Measurements from ENCODE around the gene ATP1B1. TPM values are rescaled to one million over a fixed set of nuclear protein-coding genes. Genes with fewer than 3 reads are reported as not detected.

ATP1B1 gene
- total RNA-seq, 1 experiment from 2014 or later, result 44.4 TPM

DNA sequence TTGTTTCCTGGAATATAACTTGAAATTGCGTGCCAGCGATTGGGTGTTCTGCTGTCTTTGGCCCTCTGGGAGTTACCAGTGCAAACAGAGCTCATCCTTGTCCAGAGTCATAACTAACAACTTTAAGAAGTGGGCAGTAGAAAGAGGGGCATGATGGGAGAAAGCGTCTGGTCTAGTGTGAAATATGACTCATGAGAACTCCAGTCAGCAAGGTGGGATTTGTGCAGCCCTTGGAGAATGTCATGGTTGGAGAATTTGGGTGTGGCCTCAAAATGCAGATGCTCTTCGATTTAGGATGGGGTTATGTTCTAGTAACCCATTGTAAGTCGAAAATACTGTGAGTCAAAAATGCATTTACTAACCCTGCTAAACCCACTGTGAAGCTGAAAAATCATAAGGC, 12.9 kb downstream of the ATP1B1 start:
- Mint-ChIP-seq H3K36me3 (ENCODE audit: insufficient read depth in 1 of 3, low read depth in 3 of 3) (peaks cover 10 to 40% (median 33%) of the 10 kb centered on the region in 3 experiments; a peak in 6 of 7 replicates), H3K27ac (no peak overlapping the region), H3K4me3 (no peak overlapping the region), H3K9me3 (no peaks in the 10 kb centered on the region), H3K27me3 (ENCODE audit: low read depth) (no peaks in the 10 kb centered on the region), H3K4me1 (peaks cover 13 to 14% of the 10 kb centered on the region in 2 experiments)
- TF ChIP-seq, protein P1, sequence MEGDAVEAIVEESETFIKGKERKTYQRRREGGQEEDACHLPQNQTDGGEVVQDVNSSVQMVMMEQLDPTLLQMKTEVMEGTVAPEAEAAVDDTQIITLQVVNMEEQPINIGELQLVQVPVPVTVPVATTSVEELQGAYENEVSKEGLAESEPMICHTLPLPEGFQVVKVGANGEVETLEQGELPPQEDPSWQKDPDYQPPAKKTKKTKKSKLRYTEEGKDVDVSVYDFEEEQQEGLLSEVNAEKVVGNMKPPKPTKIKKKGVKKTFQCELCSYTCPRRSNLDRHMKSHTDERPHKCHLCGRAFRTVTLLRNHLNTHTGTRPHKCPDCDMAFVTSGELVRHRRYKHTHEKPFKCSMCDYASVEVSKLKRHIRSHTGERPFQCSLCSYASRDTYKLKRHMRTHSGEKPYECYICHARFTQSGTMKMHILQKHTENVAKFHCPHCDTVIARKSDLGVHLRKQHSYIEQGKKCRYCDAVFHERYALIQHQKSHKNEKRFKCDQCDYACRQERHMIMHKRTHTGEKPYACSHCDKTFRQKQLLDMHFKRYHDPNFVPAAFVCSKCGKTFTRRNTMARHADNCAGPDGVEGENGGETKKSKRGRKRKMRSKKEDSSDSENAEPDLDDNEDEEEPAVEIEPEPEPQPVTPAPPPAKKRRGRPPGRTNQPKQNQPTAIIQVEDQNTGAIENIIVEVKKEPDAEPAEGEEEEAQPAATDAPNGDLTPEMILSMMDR (conservative IDR thresholded peaks at IDR 0.05), result no peak
- no peak overlapping the region for H3K56ac ChIP-seq (ENCODE audit: insufficient read length, low read depth, low read length)
- H4K20me1 ChIP-seq (ENCODE audit: control insufficient read depth, insufficient read depth, insufficient read length), result no peaks in the 10 kb centered on the region
- H2BK15ac ChIP-seq (ENCODE audit: low read depth, low read length), result no peak overlapping the region
- no peak overlapping the region for H3K4ac ChIP-seq (ENCODE audit: low read depth, low read length)
- H2AK5ac ChIP-seq (ENCODE audit: insufficient read length, low read length), result no peak overlapping the region
- H3K79me2 ChIP-seq (ENCODE audit: insufficient read depth, low read length), result peaks cover 10% of the 10 kb centered on the region; the same call in 1 of the 2 replicates
- WGBS (ENCODE audit: extremely low coverage, insufficient read length, low lambda C conversion rate), result no CpG with 5 or more reads among the region's 5 CpGs
- H4K8ac ChIP-seq (replicated peaks; ENCODE audit: insufficient read length, low read depth, low read length), result no peak overlapping the region
- H3K4me2 ChIP-seq (ENCODE audit: insufficient read depth, insufficient read length, low read length), result no peak overlapping the region
- H2AFZ ChIP-seq (ENCODE audit: low read length), result no peak overlapping the region
- no peak overlapping the region for H3K18ac ChIP-seq (ENCODE audit: insufficient read length, low read depth, low read length)
- H2BK20ac ChIP-seq (ENCODE audit: low read depth, low read length, poor library complexity, severe bottlenecking), result no peak overlapping the region
- H3K14ac ChIP-seq (ENCODE audit: insufficient read depth, low read length), result no peak overlapping the region
- peaks cover 3% of the 10 kb centered on the region; the same call in 1 of the 2 replicates for H3K4me1 ChIP-seq (ENCODE audit: insufficient read depth, low read length)
- H3K9me3 ChIP-seq (ENCODE audit: control insufficient read depth, low read depth, low read length), result no peaks in the 10 kb centered on the region
- H3K79me1 ChIP-seq (ENCODE audit: insufficient read depth, low read depth, low read length, poor library complexity, severe bottlenecking), result peaks cover 2% of the 10 kb centered on the region
- no peak overlapping the region for H2BK12ac ChIP-seq (ENCODE audit: insufficient read length, low read depth, low read length)
- no peak overlapping the region for H2BK120ac ChIP-seq (ENCODE audit: low read depth, low read length, poor library complexity, severe bottlenecking)
- H3T11ph ChIP-seq (ENCODE audit: low read length), result no peak overlapping the region
- H3K27me3 ChIP-seq (ENCODE audit: insufficient read depth, low read length), result no peaks in the 10 kb centered on the region
- H3K9ac ChIP-seq (ENCODE audit: extremely low read depth, insufficient read length, low read length), result no peak overlapping the region
- H2BK5ac ChIP-seq (ENCODE audit: insufficient read length, low read length), result no peak overlapping the region
- no peaks in the 10 kb centered on the region for H3K23me2 ChIP-seq (ENCODE audit: insufficient read length, low read depth, low read length, poor library complexity, severe bottlenecking)
- DNase-seq, result no peak
- H3K27ac ChIP-seq (ENCODE audit: insufficient read length, low read depth, low read length), result no peak overlapping the region
- no peak overlapping the region for H3K23ac ChIP-seq (ENCODE audit: insufficient read length, low read depth, low read length)
- H4K91ac ChIP-seq (ENCODE audit: insufficient read length, low read depth, low read length), result no peak overlapping the region
- no peak overlapping the region for H4K5ac ChIP-seq (ENCODE audit: insufficient read length, low read depth, low read length)

Measured in H9 (cell line).